ENCODE data around the gene ACTN4.

ACTN4 gene

DNA sequence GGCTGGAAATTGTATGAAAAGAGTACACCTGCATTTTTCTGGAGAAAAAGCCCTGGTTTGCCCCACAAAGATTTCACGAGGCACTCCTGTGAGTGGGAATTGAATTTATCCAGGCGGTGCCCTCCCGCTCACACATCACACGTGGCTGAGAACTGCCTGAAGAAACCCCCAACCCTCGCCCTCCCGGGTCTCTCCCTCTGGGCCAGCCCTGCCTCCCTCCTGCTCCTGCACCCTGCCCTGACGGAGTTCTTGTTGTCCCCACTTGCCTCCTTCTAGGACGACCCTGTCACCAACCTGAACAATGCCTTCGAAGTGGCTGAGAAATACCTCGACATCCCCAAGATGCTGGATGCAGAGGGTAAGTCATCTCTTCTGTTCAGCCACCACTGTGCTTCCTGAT is 61.7 kb downstream of the ACTN4 start:
- Histone ChIP-seq H3K9me3 (no peaks in the 10 kb centered on the region), H3K27me3 (no peaks in the 10 kb centered on the region), H3K4me3 (ENCODE audit: low read depth, low read length) (no peak overlapping the region), H3K4me1 (no peaks in the 10 kb centered on the region), H3K36me3 (peaks cover 48% of the 10 kb centered on the region)
- DNase-seq, result no peak
- TF ChIP-seq, protein P1, sequence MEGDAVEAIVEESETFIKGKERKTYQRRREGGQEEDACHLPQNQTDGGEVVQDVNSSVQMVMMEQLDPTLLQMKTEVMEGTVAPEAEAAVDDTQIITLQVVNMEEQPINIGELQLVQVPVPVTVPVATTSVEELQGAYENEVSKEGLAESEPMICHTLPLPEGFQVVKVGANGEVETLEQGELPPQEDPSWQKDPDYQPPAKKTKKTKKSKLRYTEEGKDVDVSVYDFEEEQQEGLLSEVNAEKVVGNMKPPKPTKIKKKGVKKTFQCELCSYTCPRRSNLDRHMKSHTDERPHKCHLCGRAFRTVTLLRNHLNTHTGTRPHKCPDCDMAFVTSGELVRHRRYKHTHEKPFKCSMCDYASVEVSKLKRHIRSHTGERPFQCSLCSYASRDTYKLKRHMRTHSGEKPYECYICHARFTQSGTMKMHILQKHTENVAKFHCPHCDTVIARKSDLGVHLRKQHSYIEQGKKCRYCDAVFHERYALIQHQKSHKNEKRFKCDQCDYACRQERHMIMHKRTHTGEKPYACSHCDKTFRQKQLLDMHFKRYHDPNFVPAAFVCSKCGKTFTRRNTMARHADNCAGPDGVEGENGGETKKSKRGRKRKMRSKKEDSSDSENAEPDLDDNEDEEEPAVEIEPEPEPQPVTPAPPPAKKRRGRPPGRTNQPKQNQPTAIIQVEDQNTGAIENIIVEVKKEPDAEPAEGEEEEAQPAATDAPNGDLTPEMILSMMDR (IDR thresholded peaks at IDR 0.05; ENCODE audit: low read depth, low read length), result no peak

DNA sequence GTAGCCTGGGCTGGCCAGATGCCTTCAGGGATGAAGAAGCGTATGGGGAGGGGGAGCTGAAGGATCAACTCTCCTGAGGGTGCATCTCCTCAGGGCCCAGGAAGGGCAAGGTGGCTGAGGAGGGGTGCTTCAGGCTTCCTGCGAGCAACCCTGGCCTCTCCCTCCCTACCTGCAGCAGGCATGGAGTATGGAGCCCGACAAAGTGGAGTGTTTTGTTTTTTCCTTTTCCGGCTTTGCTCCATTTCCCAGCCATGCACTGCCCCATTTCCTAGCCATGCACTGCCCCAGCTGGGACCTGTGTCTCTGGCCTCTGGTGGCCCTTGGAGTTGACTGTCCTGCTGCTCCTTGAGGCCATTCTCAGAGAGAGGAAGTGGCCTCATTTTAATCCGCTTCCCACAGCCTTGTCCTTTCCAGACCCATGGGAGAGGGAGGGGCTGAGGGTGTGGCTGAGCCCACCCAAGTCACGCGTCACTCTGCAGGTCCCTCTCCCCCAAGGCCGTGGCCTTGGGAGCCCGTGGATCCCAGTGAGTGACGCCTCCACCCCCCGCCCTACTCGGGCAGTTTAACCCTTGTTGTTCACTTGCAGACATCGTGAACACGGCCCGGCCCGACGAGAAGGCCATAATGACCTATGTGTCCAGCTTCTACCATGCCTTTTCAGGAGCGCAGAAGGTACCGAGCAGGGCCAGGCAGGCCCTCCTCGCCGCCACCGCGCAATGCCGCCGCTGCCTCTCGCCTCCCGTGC is 62.4 kb downstream of the ACTN4 start:
- Histone ChIP-seq H3K36me3 (peaks cover 44% of the 10 kb centered on the region), H3K9me3 (no peaks in the 10 kb centered on the region), H3K4me1 (no peaks in the 10 kb centered on the region), H3K4me3 (ENCODE audit: low read depth, low read length) (no peak overlapping the region), H3K27me3 (no peaks in the 10 kb centered on the region)
- TF ChIP-seq, protein P1 (IDR thresholded peaks at IDR 0.05; ENCODE audit: low read depth, low read length), result no peak
- DNase-seq, result no peak

DNA sequence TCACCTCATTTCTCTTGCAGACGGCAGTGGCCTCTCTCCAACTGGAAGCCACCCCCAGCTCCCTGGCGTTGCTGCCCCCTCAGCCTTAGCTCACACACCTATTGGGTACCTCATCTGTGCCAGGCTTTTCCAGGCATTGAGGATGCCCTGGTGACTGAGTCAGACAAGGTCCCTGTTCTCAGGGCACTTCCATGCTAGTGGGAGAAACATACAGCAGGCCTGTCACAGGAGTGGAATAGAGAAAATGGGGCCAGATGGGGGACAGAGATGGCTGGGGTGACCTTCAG is 62.9 kb downstream of the ACTN4 start:
- DNase-seq, result no peak
- Histone ChIP-seq H3K36me3 (peaks cover 41% of the 10 kb centered on the region), H3K27me3 (no peaks in the 10 kb centered on the region), H3K9me3 (no peaks in the 10 kb centered on the region), H3K4me3 (ENCODE audit: low read depth, low read length) (no peak overlapping the region), H3K4me1 (no peaks in the 10 kb centered on the region)
- TF ChIP-seq, protein P1 (IDR thresholded peaks at IDR 0.05; ENCODE audit: low read depth, low read length), result no peak

DNA sequence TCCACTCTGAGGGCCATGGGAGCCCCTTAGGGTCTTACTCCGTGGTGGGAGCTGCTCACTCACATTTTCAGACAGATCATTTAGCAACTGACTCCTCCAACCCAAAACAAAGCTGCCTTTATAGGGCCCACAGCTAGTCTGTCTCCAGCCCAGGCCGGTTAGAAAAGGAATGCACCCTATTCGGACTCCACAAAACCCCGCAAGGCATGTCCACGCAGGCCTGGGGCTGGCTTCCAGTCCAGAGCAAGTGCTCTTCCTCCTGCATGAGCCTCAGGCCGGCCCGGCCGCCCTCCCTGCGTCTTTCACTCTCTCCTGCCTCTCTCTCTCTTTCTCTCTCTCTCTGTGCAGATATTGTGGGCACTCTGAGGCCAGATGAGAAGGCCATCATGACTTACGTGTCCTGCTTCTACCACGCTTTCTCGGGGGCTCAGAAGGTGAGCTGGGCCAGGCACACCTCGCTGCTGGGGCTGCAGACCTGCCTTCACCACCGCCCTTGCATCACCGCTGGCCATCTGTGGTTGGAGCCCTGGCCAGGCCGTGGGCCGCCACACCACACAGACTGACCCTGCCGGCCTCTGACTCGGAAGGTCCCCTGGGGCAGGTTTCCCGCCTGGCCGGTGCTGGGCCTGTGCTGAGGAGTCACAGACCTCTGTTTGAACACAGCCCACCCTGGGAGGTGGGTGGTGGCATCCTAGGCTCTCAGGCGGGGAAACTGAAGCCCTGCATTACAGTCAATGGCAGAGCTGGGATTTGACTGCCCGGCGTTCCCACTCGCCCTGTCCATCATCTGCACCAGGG is 63.7 kb downstream of the ACTN4 start:
- H3K27me3 ChIP-seq, result no peaks in the 10 kb centered on the region
- no peak for DNase-seq
- no peak overlapping the region for H3K4me3 ChIP-seq (ENCODE audit: low read depth, low read length)
- no peaks in the 10 kb centered on the region for H3K9me3 ChIP-seq
- TF ChIP-seq, protein P1 (IDR thresholded peaks at IDR 0.05; ENCODE audit: low read depth, low read length), result no peak
- H3K36me3 ChIP-seq, result peaks cover 34% of the 10 kb centered on the region
- H3K4me1 ChIP-seq, result no peaks in the 10 kb centered on the region

DNA sequence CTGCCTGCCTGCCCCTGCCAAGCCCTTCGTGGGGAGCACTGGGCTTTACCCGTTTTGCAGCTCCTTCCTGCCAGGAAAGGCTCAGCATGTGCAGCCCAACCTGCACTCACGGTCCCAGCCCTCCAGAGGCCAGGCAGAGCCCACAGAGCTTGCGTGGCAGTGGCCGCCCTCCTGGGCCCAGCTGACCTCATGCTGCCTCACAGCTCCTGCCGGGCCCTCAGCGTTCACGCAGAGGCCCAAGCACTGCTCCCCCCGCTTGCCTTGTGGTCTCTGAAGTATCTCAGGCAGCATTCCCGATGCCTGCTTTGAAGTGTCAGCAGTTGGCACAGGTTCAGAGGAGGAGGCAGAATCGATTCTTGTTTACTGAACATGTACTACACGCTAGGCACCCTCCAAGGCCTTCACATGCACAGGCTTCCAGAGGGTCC is 64.3 kb downstream of the ACTN4 start:
- Histone ChIP-seq H3K27me3 (no peaks in the 10 kb centered on the region), H3K9me3 (no peaks in the 10 kb centered on the region), H3K4me1 (no peaks in the 10 kb centered on the region), H3K36me3 (peaks cover 28% of the 10 kb centered on the region), H3K4me3 (ENCODE audit: low read depth, low read length) (no peak overlapping the region)
- TF ChIP-seq, protein P1 (IDR thresholded peaks at IDR 0.05; ENCODE audit: low read depth, low read length), result no peak
- DNase-seq, result no peak

DNA sequence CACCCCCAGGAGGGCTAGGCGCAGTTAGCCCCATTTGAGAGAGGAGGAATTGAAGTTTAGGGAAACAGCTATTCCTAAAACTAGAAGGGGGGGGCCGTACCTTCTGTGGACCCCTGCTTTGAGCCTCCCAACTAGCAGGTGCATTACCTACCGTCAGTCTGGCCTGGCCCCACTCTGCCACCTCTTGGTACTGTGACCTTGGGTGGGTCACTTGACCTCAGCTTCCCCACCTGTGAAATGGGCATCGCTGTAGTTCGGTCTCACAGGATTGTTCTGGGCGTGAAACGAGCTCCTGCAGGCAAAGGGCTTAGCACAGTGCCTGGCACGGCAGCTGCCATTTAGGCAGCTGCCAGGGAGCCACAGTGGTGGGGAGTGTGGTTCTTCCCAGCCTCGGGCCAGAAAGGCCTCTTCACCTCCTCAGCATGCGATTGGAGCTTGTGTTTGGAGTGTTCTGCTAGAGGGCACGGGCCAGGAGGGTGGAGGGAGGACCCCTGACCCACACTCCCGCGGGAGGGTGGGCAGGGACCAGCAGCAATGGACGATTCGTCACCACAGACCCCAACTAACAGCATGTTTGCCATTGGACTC is 64.8 kb downstream of the ACTN4 start:
- Histone ChIP-seq H3K4me1 (no peaks in the 10 kb centered on the region), H3K36me3 (peaks cover 29% of the 10 kb centered on the region), H3K27me3 (no peaks in the 10 kb centered on the region), H3K4me3 (ENCODE audit: low read depth, low read length) (no peak overlapping the region), H3K9me3 (no peaks in the 10 kb centered on the region)
- TF ChIP-seq, protein P1 (IDR thresholded peaks at IDR 0.05; ENCODE audit: low read depth, low read length), result no peak
- no peak for DNase-seq

Data from BE2C (cell line).